ENCODE measurements around the gene SMIM43. TPM values are rescaled to one million over a fixed set of nuclear protein-coding genes. Genes with fewer than 3 reads are reported as not detected.

The SMIM43 gene
- total RNA-seq, 4 donors from 2014 or later: not detected

- peaks cover 21% of the 10 kb centered on the region for H3K27me3 ChIP-seq
- WGBS: 83% methylated on average over 1 of the region's 1 CpG
- DNase-seq (ENCODE audit: low spot score in 2 of 2): no peak
- H3K4me1 ChIP-seq: no peaks in the 10 kb centered on the region
- no peak for TF ChIP-seq CTCF (IDR thresholded peaks at IDR 0.05)
- no peak for TF ChIP-seq POLR2A (IDR thresholded peaks at IDR 0.05)
- H3K36me3 ChIP-seq: no peaks in the 10 kb centered on the region
- no peak overlapping the region for H3K4me3 ChIP-seq
- H3K9me3 ChIP-seq: no peaks in the 10 kb centered on the region
- no peak overlapping the region for H3K27ac ChIP-seq
Observed at GRCh38 chr4:121789455-121789854, 24.5 kb upstream of the SMIM43 start.

- Histone ChIP-seq H3K9me3 (no peaks in the 10 kb centered on the region), H3K27ac (no peak overlapping the region), H3K36me3 (no peaks in the 10 kb centered on the region), H3K27me3 (peaks cover 21% of the 10 kb centered on the region), H3K4me1 (no peaks in the 10 kb centered on the region), H3K4me3 (no peak overlapping the region)
- TF ChIP-seq POLR2AphosphoS5 (IDR thresholded peaks at IDR 0.05) (no peak), CTCF (IDR thresholded peaks at IDR 0.05) (no peak), POLR2A (IDR thresholded peaks at IDR 0.05) (no peak), EP300 (IDR thresholded peaks at IDR 0.05) (no peak)
- 94% methylated on average over 2 of the region's 2 CpGs for WGBS
- DNase-seq (ENCODE audit: low spot score in 2 of 2): no peak
Observed at GRCh38 chr4:121788896-121789295, 23.9 kb upstream of the SMIM43 start.

DNA sequence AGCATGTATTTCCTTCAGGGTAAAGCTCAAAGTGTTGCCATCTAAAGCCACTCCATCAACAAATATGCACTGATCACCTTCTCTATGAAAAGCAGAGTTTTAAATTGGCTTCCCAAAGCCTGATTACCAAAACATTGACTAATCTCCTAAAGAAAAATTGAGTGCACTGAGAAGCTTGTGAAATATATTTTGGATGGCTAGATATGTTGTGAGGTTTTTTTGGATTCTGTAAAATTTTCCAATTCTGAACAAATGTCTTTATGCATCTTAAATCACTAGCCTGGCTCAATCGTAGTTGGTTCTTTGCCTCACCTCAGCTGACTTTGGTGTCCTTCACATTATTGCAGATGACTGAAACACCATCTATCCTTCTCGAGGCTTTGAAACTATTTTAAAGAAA lies 21.3 kb upstream of the SMIM43 start:
- no peaks in the 10 kb centered on the region for H3K36me3 ChIP-seq
- H3K9me3 ChIP-seq: no peaks in the 10 kb centered on the region
- peaks cover 8% of the 10 kb centered on the region for H3K27me3 ChIP-seq
- WGBS: 85% methylated on average over 2 of the region's 2 CpGs
- no peak overlapping the region for H3K4me3 ChIP-seq
- no peak overlapping the region for H3K27ac ChIP-seq
- no peak for TF ChIP-seq POLR2A (IDR thresholded peaks at IDR 0.05)
- TF ChIP-seq CTCF (IDR thresholded peaks at IDR 0.05): no peak
- no peak for TF ChIP-seq EP300 (IDR thresholded peaks at IDR 0.05)
- no peak for TF ChIP-seq POLR2AphosphoS5 (IDR thresholded peaks at IDR 0.05)
- H3K4me1 ChIP-seq: no peaks in the 10 kb centered on the region
- DNase-seq (ENCODE audit: low spot score in 2 of 2): no peak

- H3K27me3 ChIP-seq: peaks cover 8% of the 10 kb centered on the region
- no peak overlapping the region for H3K4me3 ChIP-seq
- H3K27ac ChIP-seq: no peak overlapping the region
- no peaks in the 10 kb centered on the region for H3K9me3 ChIP-seq
- no peaks in the 10 kb centered on the region for H3K36me3 ChIP-seq
- H3K4me1 ChIP-seq: no peaks in the 10 kb centered on the region
- 43% methylated on average over 4 of the region's 4 CpGs for WGBS
- DNase-seq (ENCODE audit: low spot score in 2 of 2): no peak
- TF ChIP-seq CTCF (IDR thresholded peaks at IDR 0.05) (no peak), POLR2A (IDR thresholded peaks at IDR 0.05) (no peak), POLR2AphosphoS5 (IDR thresholded peaks at IDR 0.05) (no peak), EP300 (IDR thresholded peaks at IDR 0.05) (no peak)
Observed at GRCh38 chr4:121785479-121785878, 20.5 kb upstream of the SMIM43 start.

DNA sequence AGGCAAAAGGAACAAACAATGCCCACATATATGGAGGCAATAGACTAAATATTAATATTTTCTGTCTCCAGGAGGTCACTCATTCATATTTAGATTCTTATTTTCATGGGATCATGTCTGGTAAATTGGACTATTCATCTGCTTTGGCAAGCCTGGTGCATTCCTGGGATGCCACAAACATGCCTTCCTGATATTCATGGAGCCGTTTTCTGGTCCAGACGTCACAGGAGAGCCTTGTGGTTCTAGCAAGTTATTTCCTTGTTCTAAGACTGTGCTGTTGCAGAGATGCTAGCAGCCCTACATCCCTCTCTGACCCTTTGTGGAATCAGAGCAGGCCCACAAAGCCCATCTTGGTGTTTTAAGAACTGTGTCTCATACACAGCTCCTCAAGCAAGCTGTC lies 20.0 kb upstream of the SMIM43 start:
- H3K4me3 ChIP-seq: no peak overlapping the region
- H3K36me3 ChIP-seq: no peaks in the 10 kb centered on the region
- H3K9me3 ChIP-seq: no peaks in the 10 kb centered on the region
- no peaks in the 10 kb centered on the region for H3K4me1 ChIP-seq
- WGBS: 11% methylated on average over 2 of the region's 2 CpGs
- peaks cover 9% of the 10 kb centered on the region for H3K27me3 ChIP-seq
- no peak for DNase-seq (ENCODE audit: low spot score in 2 of 2)
- H3K27ac ChIP-seq: no peak overlapping the region
- TF ChIP-seq EP300 (IDR thresholded peaks at IDR 0.05): no peak
- no peak for TF ChIP-seq CTCF (IDR thresholded peaks at IDR 0.05)
- no peak for TF ChIP-seq POLR2AphosphoS5 (IDR thresholded peaks at IDR 0.05)
- TF ChIP-seq POLR2A (IDR thresholded peaks at IDR 0.05): no peak

All from suprapubic skin (tissue), 4 donors.